GM19452 (cell line): ENCODE results near the gene STX8.
"Not testable (repeated sequence)": the region's sequence is repeated elsewhere in the genome, so short reads cannot be mapped to it uniquely, and the experiment has no call there.

ENCODE experiments used
- ATAC-seq: cut with Tn5 transposase; IDR thresholded peaks from one replicate; pipeline ENCODE4 v1.9.1; 2021; ENCODE audit not compliant: unreplicated experiment

The STX8 gene

DNA sequence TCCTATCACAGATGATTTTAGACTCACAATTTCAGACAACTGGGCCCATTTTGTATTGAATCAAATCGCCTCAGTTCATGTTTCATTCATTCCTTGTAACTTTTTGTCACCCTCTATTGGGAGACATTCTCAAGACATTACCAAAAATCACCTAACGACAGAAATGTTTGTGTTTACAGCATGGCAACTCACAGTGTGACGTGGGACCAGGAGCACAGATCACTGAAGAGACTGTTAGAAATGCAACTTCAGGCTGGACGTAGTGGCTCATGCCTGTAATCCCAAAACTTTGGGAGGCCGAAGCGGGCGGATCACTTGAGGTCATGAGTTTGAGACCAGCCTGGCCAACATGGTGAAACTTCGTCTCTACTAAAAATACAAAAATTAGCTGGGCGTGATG, 304.7 kb downstream of the STX8 start:
- ATAC-seq: no peak

DNA sequence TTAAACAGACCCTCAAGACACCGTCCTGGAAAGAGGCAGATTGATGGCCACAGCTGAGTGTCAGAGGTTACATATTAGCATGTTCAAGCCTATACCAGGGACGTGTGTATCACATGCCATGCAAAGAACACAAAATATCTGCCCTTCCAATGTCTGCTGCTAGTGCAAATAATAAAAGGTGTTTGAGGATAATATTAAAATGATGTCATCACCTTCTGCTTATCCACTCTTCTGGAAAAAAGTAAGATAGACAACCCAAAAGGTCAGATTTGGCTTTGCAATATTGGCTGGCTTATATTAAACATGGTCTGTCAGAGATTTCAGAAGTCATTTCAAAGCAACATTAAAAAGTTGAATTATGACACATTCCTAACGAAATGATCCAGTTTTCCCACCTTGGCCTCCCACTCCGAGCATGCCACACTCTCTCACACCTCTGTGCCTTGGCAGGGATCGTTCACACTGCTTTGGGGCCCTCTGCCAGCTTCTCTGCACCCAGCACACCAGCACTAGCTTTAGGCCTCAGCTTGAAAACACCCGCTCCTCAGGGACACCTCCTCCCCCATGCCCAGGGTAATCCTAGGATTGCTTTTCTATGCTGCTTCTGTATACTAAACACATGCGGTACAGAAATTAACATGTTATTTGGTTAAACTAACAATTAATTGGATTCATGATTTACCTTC, 306.1 kb downstream of the STX8 start:
- ATAC-seq: no peak

DNA sequence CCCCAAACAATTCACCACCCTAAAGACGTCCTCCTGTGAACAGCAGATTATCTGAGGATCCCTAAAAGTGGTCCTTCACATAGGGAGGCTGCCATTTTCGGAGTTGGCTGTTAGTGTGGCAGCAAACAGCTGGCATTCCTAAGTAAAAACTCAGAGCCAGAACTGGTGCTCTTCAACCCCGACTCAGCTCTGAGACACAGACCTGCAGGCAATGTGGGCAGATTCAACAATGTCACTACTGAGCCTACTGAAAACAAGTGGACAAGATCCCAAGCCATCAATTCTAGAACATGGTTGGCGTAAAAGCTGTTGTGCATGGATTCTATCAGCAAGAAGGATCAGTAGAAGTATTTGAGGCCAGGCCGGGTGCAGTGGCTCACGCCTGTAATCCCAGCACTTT, 307.1 kb downstream of the STX8 start:
- no peak for ATAC-seq

DNA sequence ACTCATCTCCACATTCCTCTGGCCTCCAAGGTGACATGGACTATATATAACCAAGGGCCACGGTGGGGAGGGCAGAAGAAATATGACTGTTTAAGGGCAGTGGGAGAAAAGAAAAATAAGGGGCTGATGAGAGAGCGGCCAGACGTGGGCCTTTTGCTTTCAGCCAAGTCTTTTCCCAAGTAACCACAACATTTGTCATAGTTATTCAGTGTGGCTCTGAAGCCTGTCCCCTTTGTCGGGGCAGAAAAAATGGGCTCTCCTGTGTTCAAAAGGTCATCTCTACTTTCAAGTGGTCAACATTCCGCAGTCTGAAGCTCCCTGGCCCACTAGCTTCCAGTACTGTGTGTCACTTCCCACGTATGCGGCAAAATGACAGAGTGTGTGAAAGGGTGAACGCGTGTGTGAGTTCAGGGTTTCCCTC, 308.9 kb downstream of the STX8 start:
- ATAC-seq: no peak

DNA sequence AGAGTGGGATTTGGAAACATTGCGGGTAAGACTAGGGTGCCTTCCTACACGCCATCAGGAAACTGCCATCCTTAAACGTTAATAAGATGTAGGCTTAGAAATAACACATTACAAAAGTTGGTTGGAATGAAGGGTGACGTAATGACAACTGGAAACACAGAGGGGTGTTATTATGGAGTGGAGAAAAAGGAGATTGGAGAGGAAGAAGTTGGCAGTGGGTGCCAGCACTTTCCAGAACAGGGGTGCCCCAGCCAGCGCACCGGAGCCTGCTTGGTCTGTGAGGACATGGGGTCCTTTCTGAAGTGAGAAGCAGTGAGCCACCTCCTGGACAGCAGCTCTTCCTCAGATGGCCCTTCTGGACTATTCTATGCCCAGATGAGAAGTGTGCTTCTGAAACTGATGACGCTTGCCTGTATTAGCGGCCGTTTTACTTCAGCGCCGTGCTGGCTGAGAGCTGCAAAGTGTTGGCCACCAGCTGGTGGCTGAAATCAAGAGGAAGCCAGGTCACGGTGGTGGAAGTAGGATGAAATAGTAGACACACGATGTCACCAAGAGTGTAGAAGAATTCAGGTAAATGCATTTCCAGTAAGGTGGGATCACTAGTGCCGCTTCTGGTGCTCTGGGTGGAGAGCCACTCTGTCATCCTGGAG, 309.5 kb downstream of the STX8 start:
- ATAC-seq: no peak

DNA sequence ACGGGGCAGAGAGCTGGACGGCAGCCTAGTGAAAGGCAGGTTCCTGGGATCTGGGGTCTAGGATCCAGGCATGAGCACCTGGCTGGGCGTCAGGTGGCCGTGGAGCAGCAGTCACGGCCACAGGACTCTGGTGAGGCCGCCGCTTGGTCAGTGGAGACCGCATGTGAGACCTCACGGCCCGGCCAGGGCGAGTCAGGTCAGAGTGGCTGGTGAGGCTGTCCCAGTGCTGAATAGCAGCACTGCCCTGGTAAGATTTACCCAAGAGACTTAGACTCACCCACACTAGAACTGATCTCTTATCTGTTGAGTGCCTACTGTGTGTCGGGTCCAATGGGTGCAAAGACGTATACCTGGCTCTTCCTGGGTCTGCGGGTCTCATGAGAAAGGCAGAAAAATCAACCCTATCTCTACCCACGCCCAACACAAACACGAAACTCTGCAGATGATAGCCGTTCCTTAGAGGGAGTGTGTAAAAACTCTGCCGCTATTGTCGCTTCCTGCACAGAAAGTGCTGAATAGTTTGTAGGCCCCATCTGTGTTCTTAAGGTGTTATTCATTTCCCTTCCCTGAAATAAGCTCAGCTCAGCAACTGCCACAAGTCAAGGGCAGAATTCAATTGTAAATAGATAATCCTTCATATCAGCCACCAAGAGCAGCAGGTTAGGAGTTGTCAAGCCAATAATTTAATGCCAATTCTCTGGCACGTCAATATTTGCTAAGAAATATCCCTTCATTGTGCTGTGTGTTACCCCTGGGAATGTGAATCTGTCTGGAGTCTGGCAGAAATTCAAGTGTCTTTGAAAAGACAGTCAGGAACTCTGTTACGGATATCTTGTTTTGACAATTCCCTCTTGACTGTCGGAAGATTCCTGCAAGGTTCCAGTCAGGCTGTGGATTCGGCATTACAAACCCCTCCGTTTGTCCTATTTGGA, 314.3 kb downstream of the STX8 start:
- ATAC-seq: no peak

DNA sequence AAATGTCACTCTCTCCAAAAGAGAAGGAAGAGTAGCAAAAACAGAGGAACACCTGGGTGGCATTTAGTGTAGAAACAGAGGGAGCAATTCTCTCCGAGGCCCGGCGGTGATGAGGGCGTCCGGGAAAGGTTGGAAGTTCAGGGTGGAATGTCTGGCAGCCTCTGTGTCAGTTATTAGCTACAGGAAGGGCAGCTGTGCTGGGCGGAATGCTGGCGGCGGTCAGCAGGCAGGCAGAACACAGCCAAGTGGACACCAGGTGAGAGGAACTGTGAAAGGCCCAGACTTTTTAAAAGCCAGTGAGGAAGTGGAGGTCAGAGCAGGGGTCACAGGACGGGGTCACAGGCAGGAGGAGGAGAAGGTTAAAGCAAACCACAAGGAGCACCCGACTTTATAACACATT, 316.2 kb downstream of the STX8 start:
- no peak for ATAC-seq

DNA sequence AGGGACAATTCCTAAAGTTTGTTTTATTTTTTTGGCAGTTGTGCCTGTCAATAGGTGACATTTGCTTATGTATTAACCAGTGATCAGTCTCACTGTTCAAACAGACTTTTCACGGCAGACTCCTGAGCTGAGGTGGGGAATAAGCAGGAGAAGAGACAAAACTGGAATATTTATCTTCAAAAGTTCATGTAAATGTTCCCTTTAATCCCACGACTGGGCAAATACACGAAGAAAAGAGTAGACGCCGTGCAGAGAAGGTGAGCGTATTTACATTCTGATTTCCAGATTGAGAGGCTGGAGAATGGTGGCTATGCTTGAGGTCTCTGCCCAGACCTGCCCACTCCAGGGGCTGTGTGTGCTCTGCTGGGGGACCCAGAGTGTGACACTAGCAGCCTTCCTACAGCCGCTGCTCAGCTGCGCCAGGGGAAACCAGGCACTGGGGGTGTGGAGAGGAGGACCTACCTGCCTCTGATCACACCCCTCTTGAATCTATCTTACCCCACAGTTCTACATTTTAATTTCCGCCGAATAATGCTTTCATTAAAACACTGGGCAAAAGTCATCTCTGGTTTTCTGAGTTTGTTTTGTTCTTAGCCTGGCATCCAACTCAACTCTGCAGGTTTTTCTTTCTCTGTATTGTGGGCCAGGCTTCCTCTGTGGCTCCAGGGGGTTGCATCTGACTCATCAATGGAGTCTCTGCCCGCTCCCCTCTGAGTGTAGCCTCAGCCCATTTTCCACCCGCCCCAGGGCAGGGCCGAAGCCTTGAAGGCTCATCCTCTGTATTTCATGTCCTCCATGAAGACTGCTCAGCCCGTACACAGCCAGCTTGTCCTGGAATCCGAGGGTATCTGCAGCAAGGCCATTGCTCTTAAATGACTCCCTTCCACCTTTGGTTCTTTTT, 317.3 kb downstream of the STX8 start:
- ATAC-seq: no peak

DNA sequence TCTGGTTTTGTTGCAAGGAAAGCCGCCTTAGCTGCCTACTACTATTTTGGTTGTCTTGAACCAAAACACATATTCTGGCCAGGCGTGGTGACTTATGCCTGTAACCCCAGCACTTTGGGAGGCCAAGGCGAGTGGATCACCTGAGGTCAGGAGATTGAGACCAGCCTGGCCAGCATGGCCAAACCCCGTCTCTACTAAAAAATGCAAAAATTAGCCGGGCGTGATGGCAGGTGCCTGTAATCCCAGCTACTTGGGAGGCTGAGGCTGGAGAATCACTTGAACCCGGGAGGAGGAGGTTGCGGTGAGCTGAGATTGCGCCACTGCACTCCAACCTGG, 318.0 kb downstream of the STX8 start:
- ATAC-seq: not testable (repeated sequence)

DNA sequence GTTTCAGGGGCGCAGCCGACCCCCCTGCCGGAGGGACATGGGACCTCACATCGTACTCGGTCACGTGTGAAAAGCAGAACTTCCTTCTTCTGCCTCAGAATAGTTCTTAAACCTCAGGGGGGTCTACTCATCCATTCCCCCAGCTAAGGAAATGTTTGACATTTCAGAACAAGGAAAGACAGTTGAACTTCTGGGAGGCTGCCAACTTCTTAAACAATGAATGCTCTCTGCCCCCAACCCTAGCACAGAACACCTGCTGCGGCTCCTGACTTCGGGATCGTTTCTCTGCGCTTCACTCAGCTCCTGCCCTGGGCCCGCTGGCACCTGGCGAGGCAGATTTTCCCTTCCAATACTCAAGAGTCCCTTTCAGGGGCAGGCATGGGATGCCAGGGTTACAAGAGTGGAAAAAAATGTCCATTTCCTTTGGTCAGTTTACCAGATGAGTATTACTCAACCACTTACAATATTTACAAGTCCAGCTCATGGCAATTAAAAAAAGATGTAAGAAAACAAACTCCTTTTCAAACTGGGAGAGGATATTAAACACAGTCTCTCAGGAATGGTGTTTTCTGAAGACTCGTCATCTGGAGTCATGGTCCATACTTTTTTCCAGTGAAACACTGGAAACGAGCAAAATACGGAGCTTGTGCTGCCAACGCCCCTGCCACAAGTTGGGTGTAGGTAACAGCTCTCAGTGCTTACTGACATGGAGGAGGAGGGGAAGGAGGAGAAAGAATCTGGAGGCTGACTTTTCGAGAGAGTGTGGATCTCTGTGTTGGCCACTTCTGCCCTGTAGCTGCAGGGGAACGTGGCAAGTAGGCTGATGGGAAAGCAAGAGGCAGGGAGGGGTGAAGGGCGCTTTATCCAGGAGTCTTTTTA, 318.6 kb downstream of the STX8 start:
- ATAC-seq: no peak

DNA sequence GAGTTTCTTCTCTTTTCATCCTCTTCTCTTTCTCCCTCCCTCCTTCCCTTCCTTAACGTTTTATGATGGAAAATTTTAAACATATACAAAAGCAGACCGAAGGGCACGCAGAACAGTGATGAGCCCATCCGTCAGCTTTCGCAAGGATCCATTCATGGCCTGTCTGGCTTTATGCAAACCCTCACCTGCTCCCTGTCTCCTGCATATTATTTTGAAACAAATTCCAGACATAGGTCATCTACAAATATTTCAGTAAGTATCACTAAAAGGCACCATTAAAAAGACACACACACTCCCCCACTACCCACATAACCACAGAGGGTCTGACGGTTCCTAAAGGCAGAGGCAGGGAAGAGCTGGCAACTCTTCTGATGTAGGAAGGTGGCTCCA, 319.3 kb downstream of the STX8 start:
- ATAC-seq: no peak

DNA sequence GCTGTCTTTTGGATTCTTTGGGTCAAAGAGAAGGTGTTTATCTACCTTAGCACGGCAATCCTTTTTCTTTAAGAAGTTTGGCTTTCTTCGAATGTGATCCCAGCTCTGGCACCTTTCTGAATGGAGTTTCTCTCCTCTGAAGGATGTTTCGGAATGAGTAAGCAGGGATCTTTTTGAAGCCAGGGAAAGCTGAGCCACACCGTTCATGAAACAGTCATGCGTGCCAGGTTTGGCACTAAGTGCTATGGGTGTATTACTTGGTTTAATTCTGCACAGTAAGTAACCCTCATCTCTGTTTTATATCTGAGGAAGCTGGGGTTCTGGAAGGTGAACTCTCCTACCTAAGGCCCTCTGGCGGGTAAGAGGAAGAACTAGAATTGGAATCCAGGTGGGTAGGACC, 319.8 kb downstream of the STX8 start:
- no peak for ATAC-seq

DNA sequence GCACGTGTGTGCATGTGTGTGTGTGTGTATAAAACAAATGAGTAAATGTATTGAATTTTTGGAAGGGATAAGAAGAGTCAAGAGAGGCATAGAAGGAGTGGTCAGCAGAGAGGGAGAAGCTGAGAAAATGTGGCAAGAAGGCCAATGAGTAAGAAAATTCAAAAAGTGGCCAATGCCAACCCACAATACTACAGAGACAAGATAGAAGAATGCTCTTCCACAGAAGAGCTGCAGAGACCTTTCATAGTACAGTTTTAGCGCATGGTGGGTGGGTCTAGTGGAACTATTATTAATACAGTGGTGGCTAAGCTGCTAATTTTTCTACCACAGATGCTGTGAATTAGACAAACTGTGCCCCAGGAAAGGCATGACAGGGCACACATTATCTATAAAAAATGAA, 320.8 kb downstream of the STX8 start:
- no peak for ATAC-seq

DNA sequence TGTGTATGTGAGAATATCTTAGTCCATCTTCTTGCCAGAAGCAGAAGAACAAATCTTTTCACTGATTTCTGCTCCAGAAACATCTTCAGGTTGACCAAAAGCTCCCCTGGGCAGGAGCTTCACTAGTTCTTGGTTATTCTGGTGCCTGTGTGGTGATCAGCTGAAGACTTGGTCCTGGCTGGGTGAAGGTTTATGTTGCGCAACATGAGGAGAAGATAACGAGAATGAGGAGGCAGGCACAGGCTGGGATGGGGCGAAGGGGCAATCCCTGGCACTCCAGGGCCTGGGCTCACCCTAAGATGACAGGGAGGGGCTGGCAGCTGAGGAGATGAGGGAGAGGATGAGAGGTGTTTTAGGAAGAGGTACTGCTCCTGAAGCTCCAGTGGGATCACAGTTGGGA, 322.3 kb downstream of the STX8 start:
- no peak for ATAC-seq

DNA sequence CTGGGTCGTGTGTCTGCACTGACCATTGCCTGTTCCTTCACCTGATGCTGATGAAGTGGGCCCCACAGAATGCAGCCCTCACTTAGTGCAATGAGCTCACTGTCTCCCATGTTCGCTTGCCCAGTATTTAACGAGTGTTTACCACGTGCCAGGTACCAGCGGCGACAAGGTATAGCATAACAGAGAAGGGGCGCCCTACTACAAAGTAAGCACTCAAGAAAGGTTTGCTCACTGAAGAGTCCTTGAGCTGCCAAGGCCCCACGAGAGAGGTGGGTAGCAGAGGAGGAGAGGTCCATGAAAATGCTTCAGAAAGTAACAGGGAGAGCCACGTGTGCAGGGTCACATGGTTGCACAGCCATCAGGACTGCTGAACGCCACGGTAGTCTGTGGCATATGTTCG, 324.3 kb downstream of the STX8 start:
- ATAC-seq: no peak

DNA sequence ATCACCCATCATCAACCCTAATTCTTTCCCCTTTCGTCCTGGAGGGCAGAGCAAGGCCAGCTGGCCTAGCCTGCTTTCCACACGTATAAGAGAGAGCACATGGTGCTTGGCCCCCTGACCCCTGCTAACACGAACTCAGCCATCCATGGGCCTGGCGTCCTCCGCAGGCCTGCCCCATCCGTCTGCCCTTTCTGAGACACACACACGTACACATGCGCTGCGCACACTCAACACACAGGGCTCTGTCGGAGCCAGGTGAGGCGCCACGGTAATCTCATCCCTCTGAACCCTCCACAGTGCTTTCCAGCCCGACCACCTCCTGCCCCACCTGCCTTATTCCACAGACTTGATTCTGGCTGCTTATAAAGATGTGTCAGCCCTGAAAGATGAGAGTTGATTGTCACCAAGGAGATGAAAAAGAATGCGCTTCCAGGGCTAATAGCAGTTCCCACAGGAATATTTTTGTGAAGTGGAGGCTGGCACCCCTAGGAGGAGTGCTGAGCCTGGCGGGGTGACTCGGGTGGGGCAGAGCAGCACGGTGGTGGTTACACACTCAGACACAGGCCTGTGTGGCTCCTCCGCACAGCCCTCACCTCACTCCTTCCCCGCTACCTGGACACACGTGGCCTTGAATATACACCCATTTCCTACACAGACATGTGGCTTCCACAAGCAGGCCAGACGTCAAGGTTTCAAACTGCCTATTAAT, 326.2 kb downstream of the STX8 start:
- ATAC-seq: no peak

DNA sequence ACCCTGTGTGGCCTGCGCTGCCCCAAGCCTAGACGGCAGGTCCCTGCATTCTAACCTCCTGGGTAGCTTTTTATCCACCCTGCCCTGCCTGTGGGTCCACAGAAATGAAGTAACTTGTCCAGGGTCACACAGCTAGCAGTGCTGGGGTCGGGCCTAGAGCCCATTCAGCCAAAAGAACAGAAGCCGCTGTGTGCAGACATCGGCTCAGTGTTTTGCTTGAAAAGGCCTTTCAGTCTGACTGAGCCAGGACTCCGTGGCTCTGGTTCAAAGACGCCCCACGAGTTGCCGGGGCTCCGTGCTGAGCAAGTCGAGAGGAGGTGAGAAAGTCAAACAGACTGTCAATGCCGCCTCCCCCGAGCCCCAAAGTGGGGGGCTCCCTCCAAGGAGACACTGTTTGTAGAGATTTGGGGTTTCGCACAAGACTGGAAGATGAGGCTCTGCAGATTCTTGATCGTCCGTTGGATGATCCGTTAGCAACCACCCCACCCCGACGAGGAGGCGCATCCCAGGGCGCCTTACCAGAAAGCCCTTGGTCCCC, 328.1 kb downstream of the STX8 start:
- ATAC-seq: no peak

DNA sequence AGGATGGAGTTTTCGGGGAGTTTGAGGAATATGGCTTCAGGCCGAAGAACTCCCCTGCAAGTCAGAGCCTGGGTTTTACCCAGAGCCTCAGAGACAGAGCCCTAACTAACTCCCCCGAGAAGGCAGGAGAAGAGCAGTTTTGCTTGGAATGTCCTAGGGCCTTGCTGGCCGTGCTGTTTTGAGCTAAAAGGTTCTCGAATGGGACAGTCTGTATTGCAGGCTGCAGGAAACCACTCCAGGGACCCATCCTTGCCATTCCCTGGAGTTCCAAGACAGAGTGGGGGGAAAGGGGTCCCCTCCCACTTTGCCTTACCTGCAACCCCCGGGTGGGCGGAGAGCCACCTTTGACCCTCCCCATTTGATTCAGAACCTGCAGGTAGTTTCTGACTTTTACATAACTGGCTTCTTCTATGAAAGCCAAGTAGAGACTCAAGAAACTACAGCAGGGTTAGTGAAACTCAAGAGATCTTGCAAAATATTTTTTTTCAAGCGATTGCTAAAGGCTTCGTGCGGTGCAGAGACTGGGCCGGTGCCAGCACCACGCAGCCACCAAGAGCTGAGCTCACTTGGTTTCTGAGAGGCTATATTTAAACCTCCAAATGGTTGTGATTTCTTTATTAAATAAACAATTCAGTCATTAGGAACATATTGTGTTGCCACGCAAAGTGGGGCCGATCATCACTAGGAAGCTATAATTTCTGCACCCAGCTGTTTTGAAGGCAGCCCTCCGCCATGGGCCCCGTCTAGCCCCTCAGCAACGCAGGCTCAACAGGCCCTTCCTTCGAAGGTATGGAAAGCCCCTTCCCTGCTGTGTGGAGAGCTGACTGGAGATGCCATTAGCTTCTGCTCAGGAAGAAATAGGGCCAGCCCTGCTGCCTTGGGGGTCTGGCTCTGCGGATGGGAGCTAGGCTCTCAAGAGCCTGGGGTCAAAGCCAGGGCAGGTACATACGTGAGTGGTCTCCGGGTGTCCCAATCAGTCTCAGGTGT, 331.3 kb downstream of the STX8 start:
- no peak for ATAC-seq
